A673 (cell line): ENCODE results near the gene HSPB1. TPM values are rescaled to one million over a fixed set of nuclear protein-coding genes. Genes with fewer than 3 reads are reported as not detected.

Source experiments
- BruUV-seq: library from RNA; stranded (reverse); fragments of 400-500 nt; replicated peaks from 2 replicates; lab custom pipeline; 2021; lab: Mats Ljungman, UMichigan
- CTCF ChIA-PET: fragments of 300-600 bp; sonication (Branson Sonifier 250); formaldehyde crosslinking; loops from one replicate; lab custom pipeline; 2022; ENCODE audit warnings: antibody characterized with exemption; lab: Charles Lee
- POLR2A ChIA-PET: fragments of 300-600 bp; sonication (Branson Sonifier 250); formaldehyde crosslinking; loops from one replicate; lab custom pipeline; 2022; ENCODE audit warnings: antibody characterized with exemption; ENCODE audit not compliant: low non-redundant PET; lab: Charles Lee
- DNase-seq: peaks from one replicate; pipeline ENCODE4 v3.0.0-alpha.2; 2015; ENCODE audit warnings: low spot score
- H3K27ac ChIP-seq: fragments of 200-600 bp; sonication (generic); 2 replicates; pipeline ENCODE4 v1.5.1; 2016; ENCODE audit warnings: mixed run types, low read depth, mild to moderate bottlenecking, mixed read lengths, antibody characterized with exemption, low read length; ENCODE audit not compliant: poor library complexity, severe bottlenecking
- H3K27me3 ChIP-seq: fragments of 200-600 bp; sonication (generic); replicated peaks from 2 replicates; pipeline ENCODE4 v1.6.1; 2017; ENCODE audit warnings: mixed run types, low read depth, mild to moderate bottlenecking, mixed read lengths, antibody characterized with exemption, low read length; ENCODE audit not compliant: insufficient read depth, poor library complexity
- H3K36me3 ChIP-seq: fragments of 200-600 bp; sonication (generic); 2 replicates; pipeline ENCODE4 v1.6.1; 2016; ENCODE audit warnings: mixed run types, mild to moderate bottlenecking, mixed read lengths, antibody characterized with exemption, low read length; ENCODE audit not compliant: insufficient read depth, poor library complexity, severe bottlenecking
- H3K4me1 ChIP-seq: fragments of 200-600 bp; sonication (generic); 2 replicates; pipeline ENCODE4 v1.6.1; 2017; ENCODE audit warnings: mixed run types, mild to moderate bottlenecking, mixed read lengths, antibody characterized with exemption, low read length; ENCODE audit not compliant: insufficient read depth, poor library complexity, severe bottlenecking
- H3K4me3 ChIP-seq: fragments of 200-600 bp; sonication (generic); 2 replicates; pipeline ENCODE4 v1.5.1; 2016; ENCODE audit warnings: low read depth, mixed run types, mild to moderate bottlenecking, mixed read lengths, low read length; ENCODE audit not compliant: poor library complexity, severe bottlenecking
- H3K9me3 ChIP-seq: fragments of 200-600 bp; sonication (generic); 2 replicates; pipeline ENCODE4 v1.6.1; 2016; ENCODE audit warnings: mixed run types, low read depth, mild to moderate bottlenecking, mixed read lengths, antibody characterized with exemption, low read length; ENCODE audit not compliant: poor library complexity, severe bottlenecking
- CTCF ChIP-seq: fragments of 300-800, 200-600 bp; sonication (generic); conservative IDR thresholded peaks from 2 replicates; pipeline ENCODE4 v1.5.1; 2017; ENCODE audit warnings: low read depth, mild to moderate bottlenecking, antibody characterized with exemption, low read length, moderate library complexity, mixed read lengths
- EZH2 ChIP-seq: fragments of 200-600 bp; sonication (generic); IDR thresholded peaks from 2 replicates; pipeline ENCODE4 v1.6.1; 2017; ENCODE audit warnings: borderline replicate concordance, low read depth, mild to moderate bottlenecking, mixed read lengths, antibody characterized with exemption, low read length; ENCODE audit not compliant: poor library complexity, severe bottlenecking
- intact Hi-C: fragments of 100-400 bp; cut with micrococcal nuclease; formaldehyde crosslinking; loops from one replicate; pipeline ENCODE4 v1.10.0; 2022; ENCODE audit not compliant: unreplicated experiment
- total RNA-seq: library from RNA; stranded (reverse); gene quantifications from 2 replicates; pipeline ENCODE4 v1.2.3, GENCODE V29; 2021

The HSPB1 gene
- total RNA-seq, 1 experiment from 2014 or later: 354 TPM

- DNase-seq: no peak
- peaks cover 4% of the 10 kb centered on the region for H3K4me1 ChIP-seq
- H3K36me3 ChIP-seq: no peaks in the 10 kb centered on the region
- peaks cover 10% of the 10 kb centered on the region for H3K27me3 ChIP-seq
- ChIA-PET POLR2A (no interaction called here), CTCF (interaction anchor here (1.3 to 1.6 kb wide), 2 partner anchors 61 to 84 kb away, joined by 4 to 13 read pairs; no protein-coding TSS in a partner anchor)
- H3K9me3 ChIP-seq: no peaks in the 10 kb centered on the region
- intact Hi-C loops: loop anchor here (5.0 kb wide), 1 partner anchor 270 kb away; the partner anchor contains the start of gene TMEM120A
- TF ChIP-seq EZH2: no peak
- TF ChIP-seq CTCF: no peak
- no TSS peak for BruUV-seq
- H3K27ac ChIP-seq: no peak overlapping the region
- H3K4me3 ChIP-seq: no peak overlapping the region
These were observed 40.5 kb upstream of the HSPB1 start for GRCh38 chr7:76261931-76262330.

- Histone ChIP-seq H3K4me3 (no peak overlapping the region), H3K36me3 (no peaks in the 10 kb centered on the region), H3K27ac (no peak overlapping the region), H3K27me3 (peaks cover 10% of the 10 kb centered on the region), H3K9me3 (no peaks in the 10 kb centered on the region), H3K4me1 (peaks cover 6% of the 10 kb centered on the region)
- CTCF ChIA-PET: interaction anchor here (0.5 to 1.6 kb wide), 11 partner anchors 11 to 216 kb away, joined by 3 to 13 read pairs (median 4); no protein-coding TSS in a partner anchor
- TF ChIP-seq CTCF (peak; percentile 87), EZH2 (no peak)
- DNase-seq: peak; percentile 85
- intact Hi-C loops: loop anchor here (1.0 to 5.0 kb wide), 3 partner anchors 51 to 271 kb away; partner anchors contain the start of gene TMEM120A
- POLR2A ChIA-PET: interaction anchor here (0.7 kb wide), 1 partner anchor 9 kb away, joined by 11 read pairs; no protein-coding TSS in a partner anchor
- BruUV-seq: no TSS peak
These were observed 39.6 kb upstream of the HSPB1 start for GRCh38 chr7:76262683-76263402.

GRCh38 chr7:76265299-76265698 is 37.2 kb upstream of the HSPB1 start:
- H3K9me3 ChIP-seq: no peaks in the 10 kb centered on the region
- no peak overlapping the region for H3K4me3 ChIP-seq
- intact Hi-C loops: no loop called here
- TF ChIP-seq EZH2 (no peak), CTCF (no peak)
- BruUV-seq: no TSS peak
- H3K27me3 ChIP-seq: no peaks in the 10 kb centered on the region
- no peak for DNase-seq
- no peak overlapping the region for H3K27ac ChIP-seq
- ChIA-PET POLR2A (no interaction called here), CTCF (no interaction called here)
- no peaks in the 10 kb centered on the region for H3K36me3 ChIP-seq
- H3K4me1 ChIP-seq: peaks cover 12% of the 10 kb centered on the region
